IMR-90 (cell line): ENCODE data around the gene RUBCN. TPM values are rescaled to one million over a fixed set of nuclear protein-coding genes. Genes with fewer than 3 reads are reported as not detected.
"Not testable (repeated sequence)": the region's sequence is repeated elsewhere in the genome, so short reads cannot be mapped to it uniquely, and the experiment has no call there.

Experiments
- ATAC-seq: fragments of 200-7000 bp; cut with Tn5 transposase; 2 replicates; pipeline ENCODE4 v1.9.1; 2020; ENCODE audit warnings: low read depth, mild to moderate bottlenecking, moderate library complexity
- BruUV-seq: library from RNA; stranded (reverse); fragments of 400-500 nt; replicated peaks from 2 replicates; lab custom pipeline; 2021; lab: Mats Ljungman, UMichigan
- CTCF ChIA-PET: fragments of 300-600 bp; formaldehyde crosslinking; extraction: SDS; loops from one replicate; lab custom pipeline; 2021; ENCODE audit warnings: antibody characterized with exemption; lab: Yijun Ruan, JAX
- POLR2A ChIA-PET: fragments of 300-600 bp; sonication (Branson Sonifier 250); formaldehyde crosslinking; loops from one replicate; lab custom pipeline; 2022; ENCODE audit warnings: antibody characterized with exemption; ENCODE audit not compliant: unreplicated experiment; lab: Charles Lee
- DNase-seq: peaks from one replicate; pipeline ENCODE4 v3.0.0; 2013
- H2AFZ ChIP-seq: replicated peaks from 2 replicates; pipeline ENCODE3; 2013; ENCODE audit warnings: low read length, mild to moderate bottlenecking; ENCODE audit not compliant: poor library complexity
- H2AK5ac ChIP-seq: 2 replicates; pipeline ENCODE4 v1.6.1; 2013; ENCODE audit warnings: low read depth, low read length, inconsistent platforms
- H2AK9ac ChIP-seq: replicated peaks from 2 replicates; pipeline ENCODE3; 2013; ENCODE audit warnings: mild to moderate bottlenecking, low read depth, low read length, moderate library complexity; ENCODE audit not compliant: poor library complexity
- H2BK120ac ChIP-seq: 2 replicates; pipeline ENCODE4 v1.6.1; 2013; ENCODE audit warnings: low read depth, low read length, inconsistent platforms
- H2BK15ac ChIP-seq: 3 replicates; pipeline ENCODE4 v1.6.1; 2013; ENCODE audit warnings: low read depth, low read length, inconsistent platforms
- H2BK20ac ChIP-seq: 2 replicates; pipeline ENCODE4 v1.6.1; 2013; ENCODE audit warnings: low read depth, mild to moderate bottlenecking, inconsistent platforms, low read length, moderate library complexity
- H2BK5ac ChIP-seq: 2 replicates; pipeline ENCODE4 v1.6.1; 2013; ENCODE audit warnings: mild to moderate bottlenecking, low read depth, low read length, inconsistent platforms; ENCODE audit not compliant: poor library complexity, severe bottlenecking
- H3K14ac ChIP-seq: replicated peaks from 2 replicates; pipeline ENCODE4 v1.6.1; 2013; ENCODE audit warnings: low read depth, low read length, inconsistent platforms
- H3K18ac ChIP-seq: 2 replicates; pipeline ENCODE4 v1.6.1; 2013; ENCODE audit warnings: low read depth, low read length, control low read depth
- H3K23ac ChIP-seq: 2 replicates; pipeline ENCODE4 v1.6.1; 2013; ENCODE audit warnings: low read depth, low read length, inconsistent platforms
- H3K27ac ChIP-seq: 2 replicates; pipeline ENCODE4 v1.5.1; 2013; ENCODE audit warnings: mild to moderate bottlenecking, control low read depth, low read length; ENCODE audit not compliant: insufficient read depth
- H3K27me3 ChIP-seq: 2 replicates; pipeline ENCODE4 v1.6.1; 2013; ENCODE audit warnings: low read length; ENCODE audit not compliant: control insufficient read depth, insufficient read depth
- H3K36me3 ChIP-seq: 2 replicates; pipeline ENCODE4 v1.6.1; 2013; ENCODE audit warnings: low read length, mixed read lengths; ENCODE audit not compliant: control insufficient read depth, insufficient read depth
- H3K4ac ChIP-seq: 2 replicates; pipeline ENCODE4 v1.6.1; 2013; ENCODE audit warnings: low read depth, low read length, inconsistent platforms
- H3K4me1 ChIP-seq: 2 replicates; pipeline ENCODE4 v1.6.1; 2013; ENCODE audit warnings: low read length, mixed read lengths; ENCODE audit not compliant: control insufficient read depth, insufficient read depth
- H3K4me2 ChIP-seq: 2 replicates; pipeline ENCODE4 v1.6.1; 2013; ENCODE audit warnings: low read depth, mild to moderate bottlenecking, control low read depth, low read length, moderate library complexity
- H3K4me3 ChIP-seq: 2 replicates; pipeline ENCODE4 v1.5.1; 2013; ENCODE audit warnings: low read depth, mild to moderate bottlenecking, control low read depth, low read length, moderate library complexity; ENCODE audit not compliant: insufficient read depth
- H3K56ac ChIP-seq: 2 replicates; pipeline ENCODE4 v1.6.1; 2013; ENCODE audit warnings: low read length, inconsistent platforms; ENCODE audit not compliant: insufficient read depth; ENCODE audit errors: extremely low read depth
- H3K79me1 ChIP-seq, 2 experiments: 2 replicates each; pipeline ENCODE4 v1.6.1; 2013; ENCODE audit warnings: low read length in 2 of 2, inconsistent platforms in 1 of 2, low read depth in 1 of 2
- H3K9ac ChIP-seq: 2 replicates; pipeline ENCODE4 v1.6.1; 2013; ENCODE audit warnings: low read depth, low read length, control low read depth
- H3K9me1 ChIP-seq: 2 replicates; pipeline ENCODE4 v1.6.1; 2013; ENCODE audit warnings: low read length, inconsistent platforms; ENCODE audit not compliant: insufficient read depth
- H3K9me3 ChIP-seq: 2 replicates; pipeline ENCODE4 v1.6.1; 2013; ENCODE audit warnings: low read length; ENCODE audit not compliant: control insufficient read depth, insufficient read depth
- H4K20me1 ChIP-seq: 2 replicates; pipeline ENCODE4 v1.6.1; 2013; ENCODE audit warnings: low read length, inconsistent platforms; ENCODE audit not compliant: insufficient read depth
- H4K5ac ChIP-seq: 2 replicates; pipeline ENCODE4 v1.6.1; 2013; ENCODE audit warnings: mild to moderate bottlenecking, low read depth, low read length, control low read depth
- H4K8ac ChIP-seq, 2 experiments: 2 replicates each; pipeline ENCODE4 v1.6.1; 2013; ENCODE audit warnings: low read depth in 2 of 2, low read length in 2 of 2, control low read depth in 1 of 2, inconsistent platforms in 1 of 2
- H4K91ac ChIP-seq: 2 replicates; pipeline ENCODE4 v1.6.1; 2013; ENCODE audit warnings: low read depth, low read length, inconsistent platforms; ENCODE audit not compliant: insufficient read depth
- WGBS, 2 experiments: methylation state at CpG; one replicate each; pipeline versions ENCODE4 v1.1.5 to v1.1.7; 2013; ENCODE audit warnings: missing lambda C conversion rate in 2 of 2; ENCODE audit not compliant: insufficient read length in 1 of 2; ENCODE audit errors: extremely low coverage in 2 of 2; 5-methylcytosine and 5-hydroxymethylcytosine counted together
- dilution Hi-C: fragments of 300-500 bp; cut with HindIII; formaldehyde crosslinking; loops from one replicate; pipeline ENCODE4 v1.14.3; 2018; ENCODE audit warnings: low sequenced_read_pairs; ENCODE audit not compliant: unreplicated experiment
- in situ Hi-C: fragments of 300-500 bp; cut with MboI; formaldehyde crosslinking; loops from 3 replicates; pipeline ENCODE4 v1.14.3; 2019; ENCODE audit warnings: low sequenced_read_pairs, inconsistent platforms, mixed read lengths
- intact Hi-C: fragments of 100-400 bp; cut with micrococcal nuclease; formaldehyde crosslinking; loops from 2 replicates; pipeline ENCODE4 v1.10.0; 2022
- polyA plus RNA-seq, 3 experiments: library from polyadenylated mRNA; depleted of rRNA; stranded (reverse); fragments of >200 nt; gene quantifications; 2 replicates each; pipeline ENCODE4 v1.2.3, GENCODE V29; 2012; ENCODE audit warnings: low replicate concordance in 1 of 3
- total RNA-seq: library from RNA; depleted of rRNA; stranded (reverse); fragments of >200 nt; gene quantifications from 2 replicates; pipeline ENCODE4 v1.2.3, GENCODE V29; 2012

RUBCN gene
- total and polyA plus RNA-seq, 2 of the 4 experiments (the other 2 are of a cell fraction), result 10.8 to 12.6 TPM

DNA sequence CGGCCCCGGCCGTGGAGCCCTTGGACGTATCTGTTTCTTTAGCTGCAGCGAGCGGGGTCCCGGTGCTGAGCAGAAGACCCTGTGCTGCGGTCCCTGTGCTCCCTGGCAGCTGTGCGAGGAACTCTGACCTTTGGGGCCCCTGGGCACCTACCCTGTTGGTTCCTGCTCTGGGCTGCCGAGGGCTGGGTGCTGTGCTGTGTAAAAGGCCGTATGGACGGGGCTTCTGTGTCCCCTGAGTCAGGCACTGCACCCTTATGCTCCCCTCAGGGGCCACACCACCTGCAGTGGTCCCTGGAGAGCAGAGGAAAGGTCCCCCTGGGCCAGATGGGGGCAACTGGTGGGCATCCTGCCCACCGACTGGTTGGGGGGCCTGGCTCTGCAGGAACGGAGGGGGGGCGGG lies 71.2 kb downstream of the RUBCN start:
- H3K9ac ChIP-seq, H4K8ac ChIP-seq, H3K79me1 ChIP-seq, H4K20me1 ChIP-seq, H2BK15ac ChIP-seq, H2AK5ac ChIP-seq, H2BK120ac ChIP-seq, in situ Hi-C loops, H3K4me2 ChIP-seq, H3K56ac ChIP-seq, CTCF ChIA-PET, H3K27ac ChIP-seq, H3K4ac ChIP-seq, H2AFZ ChIP-seq, H3K14ac ChIP-seq, H4K5ac ChIP-seq, POLR2A ChIA-PET, H3K27me3 ChIP-seq, H3K4me3 ChIP-seq, H2AK9ac ChIP-seq, H3K23ac ChIP-seq, H3K4me1 ChIP-seq, dilution Hi-C loops, intact Hi-C loops, H3K18ac ChIP-seq, ATAC-seq, BruUV-seq, DNase-seq, H3K9me3 ChIP-seq, H3K36me3 ChIP-seq, H3K9me1 ChIP-seq, H2BK20ac ChIP-seq, H2BK5ac ChIP-seq, H4K91ac ChIP-seq: not testable (repeated sequence)
- no CpG with 5 or more reads among the region's 15 CpGs for WGBS, 2 experiments

DNA sequence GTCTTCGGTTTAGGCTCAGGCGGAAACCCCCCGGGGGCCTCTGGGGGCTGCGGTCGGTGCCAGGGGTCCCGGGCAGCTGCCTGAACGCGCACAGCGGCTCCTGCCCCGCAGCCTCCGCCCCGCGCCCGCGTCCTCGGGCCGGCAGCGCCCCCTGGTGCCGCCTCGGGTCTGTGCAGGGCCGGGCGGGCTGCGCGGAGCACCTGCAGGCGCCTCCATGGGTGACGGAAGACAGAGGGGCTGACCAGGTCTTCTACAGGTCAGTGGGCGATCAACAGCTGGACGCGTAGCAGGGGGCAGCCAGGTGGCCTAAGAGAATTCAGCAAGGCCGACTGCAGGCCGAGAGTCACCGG lies 71.6 kb downstream of the RUBCN start:
- H2BK20ac ChIP-seq, dilution Hi-C loops, H3K9me1 ChIP-seq, H4K20me1 ChIP-seq, H3K9ac ChIP-seq, H3K27ac ChIP-seq, H4K91ac ChIP-seq, in situ Hi-C loops, H3K4ac ChIP-seq, H4K8ac ChIP-seq, H3K9me3 ChIP-seq, DNase-seq, H2AK9ac ChIP-seq, H3K23ac ChIP-seq, H3K27me3 ChIP-seq, H3K4me1 ChIP-seq, H2BK15ac ChIP-seq, H3K4me2 ChIP-seq, intact Hi-C loops, H2BK5ac ChIP-seq, H2AK5ac ChIP-seq, POLR2A ChIA-PET, CTCF ChIA-PET, H4K5ac ChIP-seq, H3K18ac ChIP-seq, H2AFZ ChIP-seq, H3K56ac ChIP-seq, H3K14ac ChIP-seq, H2BK120ac ChIP-seq, H3K36me3 ChIP-seq, H3K79me1 ChIP-seq, BruUV-seq: not testable (repeated sequence)
- WGBS, 2 experiments, result no CpG with 5 or more reads among the region's 32 CpGs
- peak overlapping the region; percentile 10; the same call in 1 of the 2 replicates for H3K4me3 ChIP-seq
- ATAC-seq, result peak; percentile 99
